Brain microvascular endothelial cell (primary cell): Measurements from ENCODE around the gene CFAP65.

Experiments used
- DNase-seq: peaks from one replicate; pipeline ENCODE4 v3.0.0-alpha.2; 2020
- H3K27ac ChIP-seq: fragments of 250-450 bp; sonication (Bioruptor Pico); 2 replicates; pipeline ENCODE4 v1.5.1; 2020; ENCODE audit warnings: mild to moderate bottlenecking, moderate library complexity
- H3K27me3 ChIP-seq: fragments of 250-450 bp; sonication (Bioruptor Pico); replicated peaks from 2 replicates; pipeline ENCODE4 v1.5.1; 2020; ENCODE audit warnings: mild to moderate bottlenecking
- H3K36me3 ChIP-seq: fragments of 250-450 bp; sonication (Bioruptor Pico); replicated peaks from 2 replicates; pipeline ENCODE4 v1.5.1; 2020; ENCODE audit warnings: mild to moderate bottlenecking
- H3K4me3 ChIP-seq: 2 replicates; pipeline ENCODE4 v1.5.1; 2011; ENCODE audit warnings: low read depth, mild to moderate bottlenecking, control low read depth, low read length, moderate library complexity
- in situ Hi-C: cut with HindIII; loops from 2 replicates; pipeline ENCODE4 v1.10.0; 2017; ENCODE audit warnings: low sequenced_read_pairs, low pct_ligation_motif_present
- TF ChIP-seq, protein P1 (sequence below): IDR thresholded peaks from 2 replicates; pipeline ENCODE4 v1.5.1; 2011; ENCODE audit warnings: low read depth, mild to moderate bottlenecking, moderate library complexity, low read length, control low read depth, inconsistent platforms; ENCODE audit errors: missing control alignments

Gene CFAP65

GRCh38 chr2:219022041-219022440 is 19.3 kb downstream of the CFAP65 start:
- DNase-seq, result no peak
- in situ Hi-C loops, result no loop called here
- no peaks in the 10 kb centered on the region for H3K36me3 ChIP-seq
- no peak overlapping the region for H3K4me3 ChIP-seq
- H3K27me3 ChIP-seq, result peaks cover 2% of the 10 kb centered on the region
- TF ChIP-seq, protein P1, sequence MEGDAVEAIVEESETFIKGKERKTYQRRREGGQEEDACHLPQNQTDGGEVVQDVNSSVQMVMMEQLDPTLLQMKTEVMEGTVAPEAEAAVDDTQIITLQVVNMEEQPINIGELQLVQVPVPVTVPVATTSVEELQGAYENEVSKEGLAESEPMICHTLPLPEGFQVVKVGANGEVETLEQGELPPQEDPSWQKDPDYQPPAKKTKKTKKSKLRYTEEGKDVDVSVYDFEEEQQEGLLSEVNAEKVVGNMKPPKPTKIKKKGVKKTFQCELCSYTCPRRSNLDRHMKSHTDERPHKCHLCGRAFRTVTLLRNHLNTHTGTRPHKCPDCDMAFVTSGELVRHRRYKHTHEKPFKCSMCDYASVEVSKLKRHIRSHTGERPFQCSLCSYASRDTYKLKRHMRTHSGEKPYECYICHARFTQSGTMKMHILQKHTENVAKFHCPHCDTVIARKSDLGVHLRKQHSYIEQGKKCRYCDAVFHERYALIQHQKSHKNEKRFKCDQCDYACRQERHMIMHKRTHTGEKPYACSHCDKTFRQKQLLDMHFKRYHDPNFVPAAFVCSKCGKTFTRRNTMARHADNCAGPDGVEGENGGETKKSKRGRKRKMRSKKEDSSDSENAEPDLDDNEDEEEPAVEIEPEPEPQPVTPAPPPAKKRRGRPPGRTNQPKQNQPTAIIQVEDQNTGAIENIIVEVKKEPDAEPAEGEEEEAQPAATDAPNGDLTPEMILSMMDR, result no peak
- H3K27ac ChIP-seq, result no peak overlapping the region

DNA sequence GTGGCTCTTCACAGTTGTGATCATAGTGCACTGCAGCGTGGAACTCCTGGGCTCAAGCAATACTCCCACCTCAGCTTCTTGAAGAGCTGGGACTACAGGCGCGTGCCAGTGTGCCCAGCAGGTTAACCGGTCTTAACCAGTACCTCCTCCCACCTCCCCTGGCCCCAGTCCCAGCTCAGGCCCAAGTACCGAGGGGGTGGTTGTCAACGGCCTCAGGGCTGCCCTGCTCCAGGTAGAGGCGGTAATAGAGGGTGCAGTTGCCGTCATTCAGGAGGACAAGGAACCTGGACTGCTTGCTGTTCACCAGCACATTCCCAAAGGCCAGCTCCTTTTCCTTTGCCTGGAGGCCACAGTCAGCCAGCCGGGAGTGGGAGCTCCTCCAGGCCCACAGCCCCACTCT is 19.7 kb downstream of the CFAP65 start:
- Histone ChIP-seq H3K36me3 (no peaks in the 10 kb centered on the region), H3K27ac (no peak overlapping the region), H3K4me3 (no peak overlapping the region), H3K27me3 (peaks cover 2% of the 10 kb centered on the region)
- TF ChIP-seq, protein P1, result no peak
- in situ Hi-C loops, result no loop called here
- no peak for DNase-seq

- H3K27ac ChIP-seq, result no peak overlapping the region
- TF ChIP-seq, protein P1, result no peak
- no peak for DNase-seq
Measured at GRCh38 chr2:219020604-219021365, 20.5 kb downstream of the CFAP65 start.

DNA sequence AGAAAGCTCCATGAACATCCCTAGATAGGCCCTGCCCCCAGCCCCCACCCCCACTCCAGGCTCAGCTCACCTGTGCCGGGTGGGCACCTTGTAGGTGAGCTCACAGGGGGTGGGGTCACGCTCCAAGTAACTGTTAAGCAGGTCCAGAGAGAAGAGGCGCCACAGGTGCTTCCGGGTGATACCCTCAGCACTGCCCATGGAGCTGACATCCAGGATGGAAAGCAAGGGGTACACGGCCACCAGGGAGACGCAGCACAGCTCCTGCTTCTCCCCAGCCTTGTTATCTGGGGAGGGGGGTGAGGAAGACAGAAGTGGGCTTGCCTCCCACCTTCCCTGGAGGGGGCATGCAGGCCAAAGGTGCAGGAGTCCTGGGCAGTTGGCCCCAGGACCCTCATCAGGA is 21.9 kb downstream of the CFAP65 start:
- Histone ChIP-seq H3K27ac (no peak overlapping the region), H3K36me3 (no peaks in the 10 kb centered on the region), H3K4me3 (no peak overlapping the region), H3K27me3 (peaks cover 2% of the 10 kb centered on the region)
- in situ Hi-C loops, result no loop called here
- no peak for DNase-seq
- TF ChIP-seq, protein P1, result no peak

More at GRCh38 chr2:219020604-219021365, 20.5 kb downstream of the CFAP65 start:
- H3K4me3 ChIP-seq, result no peak overlapping the region
- peaks cover 2% of the 10 kb centered on the region for H3K27me3 ChIP-seq
- no peaks in the 10 kb centered on the region for H3K36me3 ChIP-seq
- in situ Hi-C loops, result no loop called here

GRCh38 chr2:219018726-219019125 is 22.6 kb downstream of the CFAP65 start:
- in situ Hi-C loops, result no loop called here
- TF ChIP-seq, protein P1, result no peak
- H3K27ac ChIP-seq, result no peak overlapping the region
- no peaks in the 10 kb centered on the region for H3K36me3 ChIP-seq
- H3K27me3 ChIP-seq, result no peaks in the 10 kb centered on the region
- no peak for DNase-seq
- H3K4me3 ChIP-seq, result no peak overlapping the region

DNA sequence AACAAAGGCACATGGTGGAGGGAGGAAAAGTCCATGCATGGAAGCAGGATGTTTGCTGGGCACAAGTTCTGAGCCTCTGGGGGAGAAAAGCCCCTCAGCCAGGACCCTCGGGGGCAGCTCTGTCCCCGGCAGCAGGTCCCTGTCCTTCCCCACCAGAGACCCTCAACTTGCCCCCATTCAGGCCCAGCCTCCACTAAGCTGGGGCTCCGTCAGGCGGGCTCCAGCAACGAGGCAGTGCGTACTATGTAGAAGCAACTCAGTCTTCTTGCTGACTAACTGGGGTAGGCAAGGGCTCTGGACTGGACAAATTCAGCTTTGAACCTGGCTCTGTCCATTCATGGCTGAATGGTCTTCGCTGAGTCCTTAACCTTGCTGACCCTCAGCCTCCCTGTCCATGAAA is 23.0 kb downstream of the CFAP65 start:
- in situ Hi-C loops, result no loop called here
- no peaks in the 10 kb centered on the region for H3K27me3 ChIP-seq
- no peaks in the 10 kb centered on the region for H3K36me3 ChIP-seq
- no peak for DNase-seq
- H3K27ac ChIP-seq, result no peak overlapping the region
- H3K4me3 ChIP-seq, result no peak overlapping the region
- TF ChIP-seq, protein P1, result no peak
